H1 (cell line): ENCODE measurements around the gene GUCY2D. TPM values are rescaled to one million over a fixed set of nuclear protein-coding genes. Genes with fewer than 3 reads are reported as not detected.

Experiments used
- CBX8 ChIP-seq: fragments of 300-800, 300-1000 bp; sonication (generic); IDR thresholded peaks from 2 replicates; pipeline ENCODE4 v1.7.1; 2016; ENCODE audit warnings: low read depth, low read length, borderline replicate concordance
- polyA plus RNA-seq, 7 experiments: library from polyadenylated mRNA; depleted of rRNA in 3 of 7; stranded (reverse) in 5 of 7; unstranded in 2 of 7; fragments of >200 nt in 5 of 7; fragments of 200-250 nt in 2 of 7; gene quantifications; 1 replicate in 5 of 7; 2 replicates in 1 of 7; 4 replicates in 1 of 7; pipeline versions ENCODE4 v1.2.1 to v1.2.3, GENCODE V29; 2011 to 2013; ENCODE audit warnings: missing spikeins in 2 of 7, mixed read lengths in 2 of 7
- total RNA-seq: library from RNA; stranded (reverse); fragmentation: NEBNext Ultra II Directional; extraction: Animal tissue kit (Norgen Biotek cat#: 25700); gene quantifications from 2 replicates; pipeline ENCODE4 v1.2.1, GENCODE V29; 2021
- TF ChIP-seq, protein P1 (sequence below): fragments of 300-600 bp; sonication (generic); IDR thresholded peaks from 2 replicates; pipeline ENCODE4 v1.7.1; 2012; ENCODE audit warnings: low read length, moderate library complexity, mild to moderate bottlenecking, inconsistent platforms; ENCODE audit not compliant: insufficient replicate concordance

The GUCY2D gene
- total and polyA plus RNA-seq, 2 of the 8 experiments (the other 6 are each of a cell fraction or from before 2014, with no cell fraction given) = 0.20 to 0.48 TPM

- TF ChIP-seq, protein P1, sequence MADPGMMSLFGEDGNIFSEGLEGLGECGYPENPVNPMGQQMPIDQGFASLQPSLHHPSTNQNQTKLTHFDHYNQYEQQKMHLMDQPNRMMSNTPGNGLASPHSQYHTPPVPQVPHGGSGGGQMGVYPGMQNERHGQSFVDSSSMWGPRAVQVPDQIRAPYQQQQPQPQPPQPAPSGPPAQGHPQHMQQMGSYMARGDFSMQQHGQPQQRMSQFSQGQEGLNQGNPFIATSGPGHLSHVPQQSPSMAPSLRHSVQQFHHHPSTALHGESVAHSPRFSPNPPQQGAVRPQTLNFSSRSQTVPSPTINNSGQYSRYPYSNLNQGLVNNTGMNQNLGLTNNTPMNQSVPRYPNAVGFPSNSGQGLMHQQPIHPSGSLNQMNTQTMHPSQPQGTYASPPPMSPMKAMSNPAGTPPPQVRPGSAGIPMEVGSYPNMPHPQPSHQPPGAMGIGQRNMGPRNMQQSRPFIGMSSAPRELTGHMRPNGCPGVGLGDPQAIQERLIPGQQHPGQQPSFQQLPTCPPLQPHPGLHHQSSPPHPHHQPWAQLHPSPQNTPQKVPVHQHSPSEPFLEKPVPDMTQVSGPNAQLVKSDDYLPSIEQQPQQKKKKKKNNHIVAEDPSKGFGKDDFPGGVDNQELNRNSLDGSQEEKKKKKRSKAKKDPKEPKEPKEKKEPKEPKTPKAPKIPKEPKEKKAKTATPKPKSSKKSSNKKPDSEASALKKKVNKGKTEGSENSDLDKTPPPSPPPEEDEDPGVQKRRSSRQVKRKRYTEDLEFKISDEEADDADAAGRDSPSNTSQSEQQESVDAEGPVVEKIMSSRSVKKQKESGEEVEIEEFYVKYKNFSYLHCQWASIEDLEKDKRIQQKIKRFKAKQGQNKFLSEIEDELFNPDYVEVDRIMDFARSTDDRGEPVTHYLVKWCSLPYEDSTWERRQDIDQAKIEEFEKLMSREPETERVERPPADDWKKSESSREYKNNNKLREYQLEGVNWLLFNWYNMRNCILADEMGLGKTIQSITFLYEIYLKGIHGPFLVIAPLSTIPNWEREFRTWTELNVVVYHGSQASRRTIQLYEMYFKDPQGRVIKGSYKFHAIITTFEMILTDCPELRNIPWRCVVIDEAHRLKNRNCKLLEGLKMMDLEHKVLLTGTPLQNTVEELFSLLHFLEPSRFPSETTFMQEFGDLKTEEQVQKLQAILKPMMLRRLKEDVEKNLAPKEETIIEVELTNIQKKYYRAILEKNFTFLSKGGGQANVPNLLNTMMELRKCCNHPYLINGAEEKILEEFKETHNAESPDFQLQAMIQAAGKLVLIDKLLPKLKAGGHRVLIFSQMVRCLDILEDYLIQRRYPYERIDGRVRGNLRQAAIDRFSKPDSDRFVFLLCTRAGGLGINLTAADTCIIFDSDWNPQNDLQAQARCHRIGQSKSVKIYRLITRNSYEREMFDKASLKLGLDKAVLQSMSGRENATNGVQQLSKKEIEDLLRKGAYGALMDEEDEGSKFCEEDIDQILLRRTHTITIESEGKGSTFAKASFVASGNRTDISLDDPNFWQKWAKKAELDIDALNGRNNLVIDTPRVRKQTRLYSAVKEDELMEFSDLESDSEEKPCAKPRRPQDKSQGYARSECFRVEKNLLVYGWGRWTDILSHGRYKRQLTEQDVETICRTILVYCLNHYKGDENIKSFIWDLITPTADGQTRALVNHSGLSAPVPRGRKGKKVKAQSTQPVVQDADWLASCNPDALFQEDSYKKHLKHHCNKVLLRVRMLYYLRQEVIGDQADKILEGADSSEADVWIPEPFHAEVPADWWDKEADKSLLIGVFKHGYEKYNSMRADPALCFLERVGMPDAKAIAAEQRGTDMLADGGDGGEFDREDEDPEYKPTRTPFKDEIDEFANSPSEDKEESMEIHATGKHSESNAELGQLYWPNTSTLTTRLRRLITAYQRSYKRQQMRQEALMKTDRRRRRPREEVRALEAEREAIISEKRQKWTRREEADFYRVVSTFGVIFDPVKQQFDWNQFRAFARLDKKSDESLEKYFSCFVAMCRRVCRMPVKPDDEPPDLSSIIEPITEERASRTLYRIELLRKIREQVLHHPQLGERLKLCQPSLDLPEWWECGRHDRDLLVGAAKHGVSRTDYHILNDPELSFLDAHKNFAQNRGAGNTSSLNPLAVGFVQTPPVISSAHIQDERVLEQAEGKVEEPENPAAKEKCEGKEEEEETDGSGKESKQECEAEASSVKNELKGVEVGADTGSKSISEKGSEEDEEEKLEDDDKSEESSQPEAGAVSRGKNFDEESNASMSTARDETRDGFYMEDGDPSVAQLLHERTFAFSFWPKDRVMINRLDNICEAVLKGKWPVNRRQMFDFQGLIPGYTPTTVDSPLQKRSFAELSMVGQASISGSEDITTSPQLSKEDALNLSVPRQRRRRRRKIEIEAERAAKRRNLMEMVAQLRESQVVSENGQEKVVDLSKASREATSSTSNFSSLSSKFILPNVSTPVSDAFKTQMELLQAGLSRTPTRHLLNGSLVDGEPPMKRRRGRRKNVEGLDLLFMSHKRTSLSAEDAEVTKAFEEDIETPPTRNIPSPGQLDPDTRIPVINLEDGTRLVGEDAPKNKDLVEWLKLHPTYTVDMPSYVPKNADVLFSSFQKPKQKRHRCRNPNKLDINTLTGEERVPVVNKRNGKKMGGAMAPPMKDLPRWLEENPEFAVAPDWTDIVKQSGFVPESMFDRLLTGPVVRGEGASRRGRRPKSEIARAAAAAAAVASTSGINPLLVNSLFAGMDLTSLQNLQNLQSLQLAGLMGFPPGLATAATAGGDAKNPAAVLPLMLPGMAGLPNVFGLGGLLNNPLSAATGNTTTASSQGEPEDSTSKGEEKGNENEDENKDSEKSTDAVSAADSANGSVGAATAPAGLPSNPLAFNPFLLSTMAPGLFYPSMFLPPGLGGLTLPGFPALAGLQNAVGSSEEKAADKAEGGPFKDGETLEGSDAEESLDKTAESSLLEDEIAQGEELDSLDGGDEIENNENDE = no peak
- no peak for TF ChIP-seq CBX8
These were observed 9.5 kb upstream of the GUCY2D start (continued) for GRCh38 chr17:7992924-7993323.
